Prostate gland (tissue), 2 donors: ENCODE results near the gene ZIM2. TPM values are rescaled to one million over a fixed set of nuclear protein-coding genes. Genes with fewer than 3 reads are reported as not detected.
"Not testable (repeated sequence)": the region's sequence is repeated elsewhere in the genome, so short reads cannot be mapped to it uniquely, and the experiment has no call there.

Source experiments
- DNase-seq: peaks from one replicate; pipeline ENCODE4 v3.0.0-alpha.2; 2019; ENCODE audit warnings: low spot score
- H3K27ac ChIP-seq, 2 donors: fragments of 200-600 bp; sonication (generic); 2 replicates each; pipeline ENCODE4 v1.5.1; 2017 to 2019
- H3K27me3 ChIP-seq: fragments of 200-600 bp; sonication (generic); replicated peaks from 2 replicates; pipeline ENCODE4 v1.5.1; 2019; ENCODE audit not compliant: insufficient read depth
- H3K36me3 ChIP-seq, 2 donors: fragments of 200-600 bp; sonication (generic); 1 replicate in 1 of 2; 2 replicates in 1 of 2; pipeline versions ENCODE4 v1.5.1 to v1.8.1; 2017 to 2019
- H3K4me1 ChIP-seq: fragments of 200-600 bp; sonication (generic); replicated peaks from 2 replicates; pipeline ENCODE4 v1.5.1; 2019
- H3K4me3 ChIP-seq, 2 donors: fragments of 200-600 bp; sonication (generic); 2 replicates each; pipeline ENCODE4 v1.5.1; 2017 to 2019
- H3K9me3 ChIP-seq: fragments of 200-600 bp; sonication (generic); 2 replicates; pipeline ENCODE4 v1.5.1; 2017
- POLR2A ChIP-seq: fragments of 450-650 bp; IDR thresholded peaks from one replicate; pipeline ENCODE4 v1.6.1; 2016; ENCODE audit warnings: antibody characterized with exemption, mild to moderate bottlenecking
- POLR2AphosphoS5 ChIP-seq: sonication (generic); formaldehyde crosslinking; IDR thresholded peaks from one replicate; pipeline ENCODE4 v1.6.1; 2017; ENCODE audit warnings: antibody characterized with exemption
- WGBS: methylation state at CpG from one replicate; pipeline ENCODE4 v1.1.5; 2018; 5-methylcytosine and 5-hydroxymethylcytosine counted together
- intact Hi-C: fragments of 100-400 bp; cut with DNase I; formaldehyde crosslinking; loops from one replicate; pipeline ENCODE4 v1.14.2; 2022
- total RNA-seq, 2 donors: library from RNA; depleted of rRNA; stranded (reverse); fragments of >200 nt; gene quantifications; one replicate each; pipeline ENCODE4 v1.1.0, GENCODE V29; 2016
- TF ChIP-seq, protein P1 (sequence below), 4 experiments: fragments of 200-600 bp in 2 of 4; fragments of 450-650 bp in 2 of 4; sonication (generic) in 2 of 4; IDR thresholded peaks; 1 replicate in 3 of 4; 2 replicates in 1 of 4; pipeline ENCODE4 v1.5.1; 2016 to 2019; ENCODE audit warnings: antibody characterized with exemption in 4 of 4, mild to moderate bottlenecking in 2 of 4, moderate library complexity in 2 of 4

ZIM2 gene
- total RNA-seq, 2 donors from 2014 or later = 0.64 to 5.2 TPM

DNA sequence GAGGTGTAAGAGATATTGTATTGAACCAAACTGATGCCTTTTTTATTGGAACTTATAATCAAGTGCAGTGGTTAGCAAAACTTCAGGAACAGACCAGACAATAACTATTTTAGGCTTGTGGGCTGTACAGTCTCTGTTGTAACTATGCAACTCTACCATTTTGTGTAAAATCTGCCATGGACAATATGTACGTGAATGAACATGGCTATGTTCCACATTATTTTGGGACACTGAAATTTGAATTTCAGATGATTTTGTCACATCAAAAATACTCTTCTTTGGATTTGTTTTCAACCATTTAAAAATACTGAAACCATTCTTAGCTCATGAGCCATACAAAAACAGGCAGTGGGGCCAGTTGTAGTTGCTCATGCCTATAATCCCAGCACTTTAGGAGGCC lies 27.9 kb upstream of the ZIM2 start:
- intact Hi-C loops = no loop called here
- H3K27ac ChIP-seq = no peak overlapping the region
- no peak overlapping the region for H3K4me3 ChIP-seq
- no peaks in the 10 kb centered on the region for H3K36me3 ChIP-seq
- DNase-seq = no peak
- WGBS = 93% methylated on average over 1 of the region's 1 CpG
- H3K9me3 ChIP-seq = no peaks in the 10 kb centered on the region
- TF ChIP-seq POLR2AphosphoS5 (no peak), POLR2A (no peak)
- TF ChIP-seq, protein P1, sequence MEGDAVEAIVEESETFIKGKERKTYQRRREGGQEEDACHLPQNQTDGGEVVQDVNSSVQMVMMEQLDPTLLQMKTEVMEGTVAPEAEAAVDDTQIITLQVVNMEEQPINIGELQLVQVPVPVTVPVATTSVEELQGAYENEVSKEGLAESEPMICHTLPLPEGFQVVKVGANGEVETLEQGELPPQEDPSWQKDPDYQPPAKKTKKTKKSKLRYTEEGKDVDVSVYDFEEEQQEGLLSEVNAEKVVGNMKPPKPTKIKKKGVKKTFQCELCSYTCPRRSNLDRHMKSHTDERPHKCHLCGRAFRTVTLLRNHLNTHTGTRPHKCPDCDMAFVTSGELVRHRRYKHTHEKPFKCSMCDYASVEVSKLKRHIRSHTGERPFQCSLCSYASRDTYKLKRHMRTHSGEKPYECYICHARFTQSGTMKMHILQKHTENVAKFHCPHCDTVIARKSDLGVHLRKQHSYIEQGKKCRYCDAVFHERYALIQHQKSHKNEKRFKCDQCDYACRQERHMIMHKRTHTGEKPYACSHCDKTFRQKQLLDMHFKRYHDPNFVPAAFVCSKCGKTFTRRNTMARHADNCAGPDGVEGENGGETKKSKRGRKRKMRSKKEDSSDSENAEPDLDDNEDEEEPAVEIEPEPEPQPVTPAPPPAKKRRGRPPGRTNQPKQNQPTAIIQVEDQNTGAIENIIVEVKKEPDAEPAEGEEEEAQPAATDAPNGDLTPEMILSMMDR (IDR thresholded peaks at IDR 0.05) = no peak
- no peaks in the 10 kb centered on the region for H3K27me3 ChIP-seq
- H3K4me1 ChIP-seq = no peaks in the 10 kb centered on the region

DNA sequence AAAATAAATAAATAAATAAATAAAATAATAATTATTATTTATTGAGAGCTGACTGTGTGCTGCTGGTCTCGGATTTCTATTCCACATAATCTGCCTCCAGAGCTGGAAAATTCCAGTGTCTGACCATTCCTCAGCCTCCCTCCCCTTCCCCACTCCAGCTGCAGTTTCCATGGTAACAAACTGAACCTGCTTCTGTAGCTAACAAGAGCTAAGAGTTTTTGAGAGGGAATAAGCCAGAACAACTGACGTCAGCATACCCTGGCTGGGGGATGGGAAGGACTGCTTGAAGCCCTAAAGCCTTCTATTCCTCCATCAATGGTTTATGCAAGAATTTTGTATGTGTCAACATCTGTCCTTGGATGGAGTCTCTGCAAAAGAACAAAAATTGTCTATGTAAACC lies 26.0 kb upstream of the ZIM2 start:
- no peak overlapping the region for H3K27ac ChIP-seq
- H3K9me3 ChIP-seq = no peaks in the 10 kb centered on the region
- WGBS = 25% methylated on average over 2 of the region's 2 CpGs

DNA sequence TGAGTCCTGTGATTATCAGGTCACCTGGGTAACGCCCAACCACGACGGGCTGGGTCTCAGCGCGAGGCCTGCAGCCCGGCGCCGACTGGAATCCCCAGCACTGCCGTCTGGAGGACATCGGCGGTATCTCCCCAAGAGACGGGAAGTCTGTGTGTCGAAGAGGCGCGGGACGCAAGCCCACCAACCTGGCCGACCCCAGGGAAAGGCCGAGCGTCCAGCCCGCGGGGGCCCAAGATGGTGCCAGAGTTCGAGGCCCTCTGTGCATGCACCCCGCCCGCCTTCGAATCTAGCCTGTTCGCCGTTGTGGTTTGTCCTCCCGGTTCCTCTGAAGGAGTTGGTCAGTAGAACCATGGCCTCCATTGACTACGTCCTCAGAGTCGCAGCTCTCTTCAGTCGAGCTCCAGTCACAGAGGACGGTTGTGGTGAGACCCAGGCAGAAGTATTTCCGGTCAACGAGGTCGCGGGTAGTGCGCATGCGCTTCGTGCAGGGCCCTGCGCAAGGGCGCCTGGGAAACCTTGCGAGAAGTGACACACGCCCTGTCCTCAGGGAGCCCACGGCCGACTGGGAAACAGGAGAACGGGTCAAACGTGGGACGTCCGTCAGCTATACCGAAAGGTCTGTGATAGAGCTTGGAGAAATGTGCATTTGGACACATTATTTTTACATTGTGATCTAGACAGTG lies 24.1 kb upstream of the ZIM2 start:
- H3K4me3 ChIP-seq = no peak overlapping the region
- H3K27me3 ChIP-seq = no peaks in the 10 kb centered on the region
- WGBS = 70% methylated on average over 47 of the region's 50 CpGs
- intact Hi-C loops = no loop called here
- no peak for DNase-seq
- H3K36me3 ChIP-seq = no peaks in the 10 kb centered on the region
- H3K9me3 ChIP-seq = no peaks in the 10 kb centered on the region
- no peak overlapping the region for H3K27ac ChIP-seq
- no peaks in the 10 kb centered on the region for H3K4me1 ChIP-seq
- TF ChIP-seq, protein P1 (IDR thresholded peaks at IDR 0.05) = no peak
- TF ChIP-seq POLR2AphosphoS5 (no peak), POLR2A (no peak)

More for the DNA sequence above, 26.0 kb upstream of the ZIM2 start:
- DNase-seq = no peak
- Histone ChIP-seq H3K36me3 (no peaks in the 10 kb centered on the region), H3K4me3 (no peak overlapping the region), H3K4me1 (no peaks in the 10 kb centered on the region), H3K27me3 (no peaks in the 10 kb centered on the region)
- intact Hi-C loops = no loop called here
- TF ChIP-seq POLR2A = no peak
- no peak for TF ChIP-seq POLR2AphosphoS5
- TF ChIP-seq, protein P1 (IDR thresholded peaks at IDR 0.05) = no peak

DNA sequence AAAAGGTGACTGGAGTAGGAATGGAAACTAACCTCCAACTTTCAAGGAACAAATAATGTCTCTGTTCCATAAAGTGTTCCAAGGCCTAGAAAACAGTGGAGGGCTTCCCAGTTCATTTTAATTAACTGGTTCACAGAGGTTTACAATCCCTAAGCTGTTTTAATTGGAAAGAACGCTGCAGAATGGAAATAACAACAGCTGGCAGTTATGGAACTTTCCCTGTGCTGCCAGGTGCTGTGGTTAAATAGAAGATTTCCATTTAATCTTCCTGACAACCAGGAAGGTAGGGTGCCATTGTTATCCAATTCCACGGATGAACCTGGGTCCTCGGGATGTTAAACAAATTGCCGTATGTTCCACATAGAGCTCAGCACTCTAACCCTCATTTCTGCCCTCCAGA lies 22.2 kb upstream of the ZIM2 start:
- WGBS = 69% methylated on average over 4 of the region's 4 CpGs
- Histone ChIP-seq H3K4me3 (no peak overlapping the region), H3K27ac (no peak overlapping the region), H3K27me3 (no peaks in the 10 kb centered on the region), H3K4me1 (no peaks in the 10 kb centered on the region), H3K9me3 (no peaks in the 10 kb centered on the region), H3K36me3 (no peaks in the 10 kb centered on the region)
- TF ChIP-seq, protein P1 (IDR thresholded peaks at IDR 0.05) = no peak
- no peak for TF ChIP-seq POLR2A
- intact Hi-C loops = no loop called here
- no peak for DNase-seq

DNA sequence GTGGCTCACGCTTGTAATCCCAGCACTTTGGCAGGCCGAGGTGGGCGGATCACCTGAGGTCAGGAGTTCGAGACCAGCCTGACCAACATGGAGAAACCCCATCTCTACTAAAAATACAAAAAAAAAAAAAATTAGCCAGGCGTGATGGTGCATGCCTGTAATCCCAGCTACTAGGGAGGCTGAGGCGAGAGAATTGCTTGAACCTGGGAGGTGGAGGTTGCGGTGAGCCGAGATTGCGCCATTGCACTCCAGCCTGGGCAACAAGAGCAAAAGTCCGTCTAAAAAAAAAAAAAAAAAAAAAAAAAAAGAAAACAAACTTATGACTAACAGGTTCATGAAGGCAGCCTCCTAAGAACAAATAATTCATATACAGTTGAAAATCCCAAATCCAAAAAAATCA lies 19.9 kb upstream of the ZIM2 start:
- DNase-seq, H3K4me1 ChIP-seq, H3K27ac ChIP-seq, H3K36me3 ChIP-seq, H3K4me3 ChIP-seq, H3K9me3 ChIP-seq, intact Hi-C loops, H3K27me3 ChIP-seq: not testable (repeated sequence)
- WGBS = 86% methylated on average over 10 of the region's 10 CpGs
